Endodermal cell (in vitro differentiated cells): ENCODE data around the gene FPGS. TPM values are rescaled to one million over a fixed set of nuclear protein-coding genes. Genes with fewer than 3 reads are reported as not detected.

Source experiments
- DNase-seq: peaks from one replicate; pipeline ENCODE4 v3.0.0-alpha.2; 2017
- H3K27ac ChIP-seq: 2 replicates; pipeline ENCODE4 v1.5.1; 2013; ENCODE audit warnings: mild to moderate bottlenecking, low read depth, low read length, moderate library complexity
- H3K27me3 ChIP-seq: 2 replicates; pipeline ENCODE4 v1.6.1; 2013; ENCODE audit warnings: mild to moderate bottlenecking, low read length, moderate library complexity; ENCODE audit not compliant: insufficient read depth, control insufficient read depth, poor library complexity, severe bottlenecking
- H3K36me3 ChIP-seq: 2 replicates; pipeline ENCODE4 v1.7.0; 2013; ENCODE audit warnings: mild to moderate bottlenecking, low read length, moderate library complexity; ENCODE audit not compliant: control insufficient read depth, insufficient read depth
- H3K4me1 ChIP-seq: one replicate; pipeline ENCODE4 v1.7.0; 2013; ENCODE audit warnings: low read length; ENCODE audit not compliant: control insufficient read depth, insufficient read depth
- H3K4me3 ChIP-seq: 2 replicates; pipeline ENCODE4 v1.5.1; 2013; ENCODE audit warnings: mild to moderate bottlenecking, low read length, moderate library complexity
- H3K9ac ChIP-seq: 2 replicates; pipeline ENCODE4 v1.6.1; 2013; ENCODE audit warnings: mild to moderate bottlenecking, low read length, moderate library complexity; ENCODE audit not compliant: poor library complexity, severe bottlenecking; ENCODE audit errors: extremely low read depth
- H3K9me3 ChIP-seq: 2 replicates; pipeline ENCODE4 v1.6.1; 2013; ENCODE audit warnings: mild to moderate bottlenecking, low read length, moderate library complexity; ENCODE audit not compliant: control insufficient read depth
- H3K27ac Mint-ChIP-seq: 2 replicates; pipeline ENCODE4 v1.8.0; 2020; ENCODE audit warnings: mixed read lengths
- H3K27me3 Mint-ChIP-seq: 2 replicates; pipeline ENCODE4 v1.8.0; 2021; ENCODE audit warnings: mild to moderate bottlenecking, mixed read lengths; ENCODE audit not compliant: insufficient read depth
- H3K36me3 Mint-ChIP-seq: 2 replicates; pipeline ENCODE4 v1.8.0; 2020; ENCODE audit warnings: low read depth, mixed read lengths
- H3K4me1 Mint-ChIP-seq: 2 replicates; pipeline ENCODE4 v1.8.0; 2020; ENCODE audit warnings: mixed read lengths
- H3K4me3 Mint-ChIP-seq: 2 replicates; pipeline ENCODE4 v1.8.0; 2020; ENCODE audit warnings: mild to moderate bottlenecking, moderate library complexity, mixed read lengths
- H3K9me3 Mint-ChIP-seq: 2 replicates; pipeline ENCODE4 v1.8.0; 2020; ENCODE audit warnings: mild to moderate bottlenecking, mixed read lengths
- WGBS, 2 experiments: methylation state at CpG; one replicate each; pipeline versions ENCODE4 v1.1.5 to v1.1.7; 2013; ENCODE audit warnings: missing lambda C conversion rate in 2 of 2, mixed read lengths in 1 of 2; ENCODE audit not compliant: insufficient coverage in 1 of 2, insufficient read length in 1 of 2; 5-methylcytosine and 5-hydroxymethylcytosine counted together
- total RNA-seq, 2 donors: library from RNA; stranded (reverse); fragmentation: NEBNext Ultra II Directional in 1 of 2; extraction: Animal tissue kit (Norgen Biotek cat#: 25700) in 1 of 2; gene quantifications; 2 replicates in 1 of 2; 3 replicates in 1 of 2; pipeline ENCODE4 v1.2.1, GENCODE V29; 2021
- TF ChIP-seq, protein P1 (sequence below): fragments of 200-600 bp; sonication (generic); conservative IDR thresholded peaks from 2 replicates; pipeline ENCODE4 v1.5.0; 2021; ENCODE audit warnings: antibody characterized with exemption, mild to moderate bottlenecking

Gene FPGS
- total RNA-seq, 2 donors from 2014 or later = 75.2 to 76.4 TPM

DNA sequence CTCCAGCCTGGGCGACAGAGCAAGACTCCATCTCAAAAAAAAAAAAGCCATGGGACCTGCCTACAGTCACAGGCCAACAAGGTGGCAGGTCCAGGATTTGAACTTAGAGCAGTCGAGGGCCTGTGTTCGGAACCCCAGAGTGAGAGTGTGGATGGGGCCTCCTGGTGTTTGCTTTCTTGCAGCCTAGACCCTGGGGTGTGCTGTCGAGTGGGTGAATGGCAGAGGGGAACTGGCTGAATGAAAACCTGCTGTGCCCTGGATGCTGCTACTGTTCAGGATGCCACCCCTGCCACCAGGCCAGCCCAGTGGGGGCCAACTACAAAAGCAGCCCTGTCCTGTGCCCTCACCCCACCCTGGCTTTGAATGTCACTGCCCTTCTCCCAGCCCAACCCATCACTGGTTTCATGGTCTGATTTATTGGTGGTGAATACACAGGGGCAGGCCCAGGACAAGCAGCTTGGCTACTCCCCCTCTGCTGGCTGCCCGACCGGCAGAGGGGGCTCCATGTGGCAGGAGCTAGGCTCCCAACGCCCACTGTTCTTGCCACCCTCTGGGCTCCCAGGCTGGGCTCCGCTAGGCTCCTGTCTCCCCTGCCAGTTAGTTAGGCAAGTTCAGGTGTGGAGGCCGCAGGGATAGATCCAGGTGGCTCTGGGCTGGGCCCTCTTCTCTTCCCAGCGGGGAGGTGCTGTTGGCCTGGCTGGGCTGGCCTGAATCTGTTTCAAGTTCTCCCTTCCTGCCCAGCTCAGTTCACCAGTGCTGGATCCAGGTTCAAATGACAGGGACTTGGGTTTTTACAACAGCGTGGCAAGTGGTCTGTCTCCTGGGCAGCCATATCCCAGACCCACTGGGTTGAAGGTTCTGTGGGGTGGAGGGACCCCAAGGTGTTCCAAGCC is 12.2 kb downstream of the FPGS start:
- peak overlapping the region; percentile 61 for H3K27ac Mint-ChIP-seq
- peaks cover 28% of the 10 kb centered on the region for H3K36me3 Mint-ChIP-seq
- no peak overlapping the region for H3K27ac ChIP-seq
- TF ChIP-seq, protein P1, sequence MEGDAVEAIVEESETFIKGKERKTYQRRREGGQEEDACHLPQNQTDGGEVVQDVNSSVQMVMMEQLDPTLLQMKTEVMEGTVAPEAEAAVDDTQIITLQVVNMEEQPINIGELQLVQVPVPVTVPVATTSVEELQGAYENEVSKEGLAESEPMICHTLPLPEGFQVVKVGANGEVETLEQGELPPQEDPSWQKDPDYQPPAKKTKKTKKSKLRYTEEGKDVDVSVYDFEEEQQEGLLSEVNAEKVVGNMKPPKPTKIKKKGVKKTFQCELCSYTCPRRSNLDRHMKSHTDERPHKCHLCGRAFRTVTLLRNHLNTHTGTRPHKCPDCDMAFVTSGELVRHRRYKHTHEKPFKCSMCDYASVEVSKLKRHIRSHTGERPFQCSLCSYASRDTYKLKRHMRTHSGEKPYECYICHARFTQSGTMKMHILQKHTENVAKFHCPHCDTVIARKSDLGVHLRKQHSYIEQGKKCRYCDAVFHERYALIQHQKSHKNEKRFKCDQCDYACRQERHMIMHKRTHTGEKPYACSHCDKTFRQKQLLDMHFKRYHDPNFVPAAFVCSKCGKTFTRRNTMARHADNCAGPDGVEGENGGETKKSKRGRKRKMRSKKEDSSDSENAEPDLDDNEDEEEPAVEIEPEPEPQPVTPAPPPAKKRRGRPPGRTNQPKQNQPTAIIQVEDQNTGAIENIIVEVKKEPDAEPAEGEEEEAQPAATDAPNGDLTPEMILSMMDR = no peak
- H3K9me3 ChIP-seq = no peaks in the 10 kb centered on the region
- H3K4me3 ChIP-seq = no peak overlapping the region
- peaks cover 26% of the 10 kb centered on the region for H3K36me3 ChIP-seq
- H3K27me3 ChIP-seq = no peaks in the 10 kb centered on the region
- H3K27me3 Mint-ChIP-seq = no peaks in the 10 kb centered on the region
- peak; percentile 46 for DNase-seq
- peaks cover 3% of the 10 kb centered on the region for H3K4me1 ChIP-seq
- H3K4me1 Mint-ChIP-seq = no peaks in the 10 kb centered on the region
- no peak overlapping the region for H3K4me3 Mint-ChIP-seq
- no peaks in the 10 kb centered on the region for H3K9me3 Mint-ChIP-seq
- 94 to 97% methylated on average over 5 to 11 of the region's 11 CpGs for WGBS, 2 experiments
- no peak overlapping the region for H3K9ac ChIP-seq

DNA sequence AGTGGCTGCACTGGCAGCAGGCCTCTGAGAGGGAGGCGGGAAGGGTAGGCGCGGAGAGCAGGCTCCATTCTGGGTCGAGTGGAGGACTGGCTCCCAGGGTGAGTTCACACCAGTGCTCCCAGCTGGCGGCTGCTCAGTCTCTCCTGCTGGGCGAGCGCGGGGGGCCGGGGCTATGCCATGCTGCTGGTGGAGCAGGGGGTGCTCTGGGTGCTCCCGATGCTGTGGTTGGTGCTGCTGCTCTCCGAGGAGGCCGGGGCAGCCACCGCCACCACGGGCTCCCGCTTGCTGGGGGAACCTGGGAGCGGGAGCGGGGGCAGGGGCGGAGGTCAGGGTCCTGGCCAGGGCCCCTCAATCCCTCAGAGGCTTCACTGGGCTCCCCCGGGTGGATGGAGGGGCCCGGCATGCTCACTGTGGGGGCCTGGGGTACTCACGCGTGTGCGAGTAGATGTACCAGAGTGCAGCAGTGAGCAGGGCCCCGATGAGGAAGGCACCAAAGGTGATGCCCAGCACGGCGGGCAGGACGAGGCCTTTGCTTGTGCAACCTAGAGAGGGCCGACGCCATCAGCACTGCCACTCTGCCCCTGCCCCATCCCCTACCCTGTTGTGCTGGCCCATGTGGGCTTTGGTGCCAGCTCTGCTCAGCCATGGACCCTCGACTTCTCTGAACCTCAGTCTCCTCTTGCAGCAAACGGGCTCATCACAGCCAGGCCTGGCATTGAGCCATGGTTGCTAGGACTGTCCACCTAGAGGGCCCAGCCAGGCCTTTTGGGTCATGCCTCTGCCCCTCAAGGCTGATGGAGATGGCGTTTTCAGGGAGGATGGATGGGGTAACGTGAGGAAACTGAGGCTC is 13.1 kb downstream of the FPGS start:
- no peaks in the 10 kb centered on the region for H3K9me3 ChIP-seq
- H3K9ac ChIP-seq = no peak overlapping the region
- no peaks in the 10 kb centered on the region for H3K27me3 Mint-ChIP-seq
- H3K27ac Mint-ChIP-seq = peak overlapping the region; percentile 61
- no peaks in the 10 kb centered on the region for H3K27me3 ChIP-seq
- no peaks in the 10 kb centered on the region for H3K4me1 ChIP-seq
- peaks cover 26% of the 10 kb centered on the region for H3K36me3 Mint-ChIP-seq
- H3K4me3 ChIP-seq = no peak overlapping the region
- TF ChIP-seq, protein P1 = no peak
- DNase-seq = peak; percentile 37
- WGBS, 2 experiments = 95% methylated on average over 17 to 33 of the region's 33 CpGs
- peaks cover 19% of the 10 kb centered on the region for H3K36me3 ChIP-seq
- no peaks in the 10 kb centered on the region for H3K4me1 Mint-ChIP-seq
- no peaks in the 10 kb centered on the region for H3K9me3 Mint-ChIP-seq
- no peak overlapping the region for H3K27ac ChIP-seq
- H3K4me3 Mint-ChIP-seq = no peak overlapping the region

DNA sequence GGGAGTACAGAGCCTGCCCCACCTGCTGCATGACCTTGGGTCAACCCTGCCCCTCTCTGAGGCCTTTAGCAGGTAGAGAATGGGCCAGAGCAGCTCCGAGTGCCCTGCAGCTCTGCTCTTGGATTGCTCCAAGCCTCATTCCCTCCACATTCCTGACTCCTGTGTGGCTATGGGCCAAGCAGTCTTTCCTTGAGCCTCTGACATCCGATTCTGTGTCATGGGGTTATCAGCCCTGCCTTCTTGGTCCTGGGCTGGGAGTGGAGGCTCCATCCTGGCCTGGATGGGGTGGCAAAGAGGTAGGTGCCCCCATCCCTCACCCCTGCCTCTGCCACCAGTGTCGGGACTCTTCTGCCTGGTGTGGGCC is 13.7 kb downstream of the FPGS start:
- H3K4me3 ChIP-seq = no peak overlapping the region

More for the DNA sequence above, 13.7 kb downstream of the FPGS start:
- no peaks in the 10 kb centered on the region for H3K9me3 ChIP-seq
- H3K27me3 Mint-ChIP-seq = no peaks in the 10 kb centered on the region
- H3K4me1 Mint-ChIP-seq = no peaks in the 10 kb centered on the region
- H3K27me3 ChIP-seq = no peaks in the 10 kb centered on the region
- no peak overlapping the region for H3K4me3 Mint-ChIP-seq
- no peak for DNase-seq
- TF ChIP-seq, protein P1 = no peak
- no peaks in the 10 kb centered on the region for H3K4me1 ChIP-seq
- no peak overlapping the region for H3K27ac Mint-ChIP-seq
- H3K9ac ChIP-seq = no peak overlapping the region
- WGBS, 2 experiments = 93 to 100% methylated on average over 1 to 3 of the region's 3 CpGs
- H3K9me3 Mint-ChIP-seq = no peaks in the 10 kb centered on the region
- peaks cover 26% of the 10 kb centered on the region for H3K36me3 Mint-ChIP-seq
- no peak overlapping the region for H3K27ac ChIP-seq
- H3K36me3 ChIP-seq = peaks cover 19% of the 10 kb centered on the region
